ENCODE results near the gene GJC1.
"Not testable (repeated sequence)": the region's sequence is repeated elsewhere in the genome, so short reads cannot be mapped to it uniquely, and the experiment has no call there.

The GJC1 gene

GRCh38 chr17:44760474-44761308, 69.4 kb downstream of the GJC1 start:
- DNase-seq (ENCODE audit: low read depth, low spot score): no peak

GRCh38 chr17:44759916-44760243, 70.2 kb downstream of the GJC1 start:
- DNase-seq (ENCODE audit: low read depth, low spot score): no peak

- no peak for DNase-seq (ENCODE audit: low read depth, low spot score)
Measured at GRCh38 chr17:44759086-44759915, 70.8 kb downstream of the GJC1 start.

GRCh38 chr17:44758414-44759085, 71.5 kb downstream of the GJC1 start, which contains the start of gene ADAM11:
Gene ADAM11 (plus strand): TSS chr17:44758988. CDS start chr17:44759200, 212 bp downstream.
- DNase-seq (ENCODE audit: low read depth, low spot score): no peak

- DNase-seq (ENCODE audit: low read depth, low spot score): no peak
Measured at GRCh38 chr17:44757918-44758413, 72.1 kb downstream of the GJC1 start.

- DNase-seq (ENCODE audit: low read depth, low spot score): no peak
Measured at GRCh38 chr17:44757045-44757917, 72.8 kb downstream of the GJC1 start.

- not testable (repeated sequence) for DNase-seq (ENCODE audit: low read depth, low spot score)
Measured at GRCh38 chr17:44755180-44755579, 74.9 kb downstream of the GJC1 start.

GRCh38 chr17:44754276-44754675, 75.8 kb downstream of the GJC1 start:
- no peak for DNase-seq (ENCODE audit: low read depth, low spot score)

GRCh38 chr17:44752953-44753861, 76.9 kb downstream of the GJC1 start:
- no peak for DNase-seq (ENCODE audit: low read depth, low spot score)

- DNase-seq (ENCODE audit: low read depth, low spot score): no peak
Measured at GRCh38 chr17:44751806-44752205, 78.3 kb downstream of the GJC1 start.

GRCh38 chr17:44751331-44751730, 78.8 kb downstream of the GJC1 start:
- no peak for DNase-seq (ENCODE audit: low read depth, low spot score)

- DNase-seq (ENCODE audit: low read depth, low spot score): no peak
Measured at GRCh38 chr17:44749980-44750318, 80.1 kb downstream of the GJC1 start.

GRCh38 chr17:44749076-44749979, 80.8 kb downstream of the GJC1 start:
- no peak for DNase-seq (ENCODE audit: low read depth, low spot score)

Data from astrocyte of the hippocampus (primary cell).